Fibroblast of the aortic adventitia (primary cell): ENCODE data around the gene DNAJC30. TPM values are rescaled to one million over a fixed set of nuclear protein-coding genes. Genes with fewer than 3 reads are reported as not detected.
A peak's percentile ranks its signal among the peaks of the same experiment; 100 is the strongest.
"Not testable (repeated sequence)": the region's sequence is repeated elsewhere in the genome, so short reads cannot be mapped to it uniquely, and the experiment has no call there.

Source experiments
- DNase-seq: peaks from one replicate; pipeline ENCODE4 v3.0.0-alpha.2; 2010; ENCODE audit warnings: low read depth
- H3K4me3 ChIP-seq: 2 replicates; pipeline ENCODE4 v1.5.1; 2011; ENCODE audit warnings: low read depth, mild to moderate bottlenecking, control low read depth, low read length, moderate library complexity
- CTCF ChIP-seq: IDR thresholded peaks from 2 replicates; pipeline ENCODE4 v1.5.1; 2011; ENCODE audit warnings: mild to moderate bottlenecking, low read length, control low read depth, inconsistent platforms; ENCODE audit not compliant: insufficient read depth
- total RNA-seq: library from RNA; depleted of rRNA; stranded (reverse); fragments of >200 nt; gene quantifications from 2 replicates; pipeline ENCODE4 v1.2.3, GENCODE V29; 2012; ENCODE audit warnings: low replicate concordance

Gene DNAJC30
- total RNA-seq, 1 donor = 3.4 TPM

GRCh38 chr7:73723813-73724212 is 40.6 kb upstream of the DNAJC30 start:
- H3K4me3 ChIP-seq = no peak overlapping the region
- no peak for DNase-seq
- no peak for TF ChIP-seq CTCF

GRCh38 chr7:73722785-73723184 is 39.5 kb upstream of the DNAJC30 start:
- no peak overlapping the region for H3K4me3 ChIP-seq
- no peak for TF ChIP-seq CTCF
- no peak for DNase-seq

- H3K4me3 ChIP-seq, DNase-seq: not testable (repeated sequence)
Observed at GRCh38 chr7:73722182-73722581, 38.9 kb upstream of the DNAJC30 start.

- DNase-seq = no peak
- no peak overlapping the region for H3K4me3 ChIP-seq
- TF ChIP-seq CTCF = no peak
Observed at GRCh38 chr7:73721377-73721817, 38.1 kb upstream of the DNAJC30 start.

- DNase-seq, H3K4me3 ChIP-seq: not testable (repeated sequence)
Observed at GRCh38 chr7:73720443-73720842, 37.2 kb upstream of the DNAJC30 start.

GRCh38 chr7:73719806-73720169 is 36.5 kb upstream of the DNAJC30 start:
- DNase-seq = no peak
- no peak for TF ChIP-seq CTCF
- H3K4me3 ChIP-seq = peak overlapping the region; percentile 64

- no peak for TF ChIP-seq CTCF
- peak; percentile 58 for DNase-seq
- peak within 1 kb of the TSS; percentile 80 for H3K4me3 ChIP-seq
Observed at GRCh38 chr7:73718905-73719805, 35.9 kb upstream of the DNAJC30 start, which contains the start of gene STX1A. Gene STX1A, minus strand, starts transcription at chr7:73719669. Its CDS starts 38 bp downstream, at chr7:73719631.

GRCh38 chr7:73718438-73718881 is 35.2 kb upstream of the DNAJC30 start:
- peak overlapping the region; percentile 80 for H3K4me3 ChIP-seq
- TF ChIP-seq CTCF = no peak
- no peak for DNase-seq
